Measurements from ENCODE around the gene PLXND1.
"Not testable (repeated sequence)": the region's sequence is repeated elsewhere in the genome, so short reads cannot be mapped to it uniquely, and the experiment has no call there.

The PLXND1 gene, protein sequence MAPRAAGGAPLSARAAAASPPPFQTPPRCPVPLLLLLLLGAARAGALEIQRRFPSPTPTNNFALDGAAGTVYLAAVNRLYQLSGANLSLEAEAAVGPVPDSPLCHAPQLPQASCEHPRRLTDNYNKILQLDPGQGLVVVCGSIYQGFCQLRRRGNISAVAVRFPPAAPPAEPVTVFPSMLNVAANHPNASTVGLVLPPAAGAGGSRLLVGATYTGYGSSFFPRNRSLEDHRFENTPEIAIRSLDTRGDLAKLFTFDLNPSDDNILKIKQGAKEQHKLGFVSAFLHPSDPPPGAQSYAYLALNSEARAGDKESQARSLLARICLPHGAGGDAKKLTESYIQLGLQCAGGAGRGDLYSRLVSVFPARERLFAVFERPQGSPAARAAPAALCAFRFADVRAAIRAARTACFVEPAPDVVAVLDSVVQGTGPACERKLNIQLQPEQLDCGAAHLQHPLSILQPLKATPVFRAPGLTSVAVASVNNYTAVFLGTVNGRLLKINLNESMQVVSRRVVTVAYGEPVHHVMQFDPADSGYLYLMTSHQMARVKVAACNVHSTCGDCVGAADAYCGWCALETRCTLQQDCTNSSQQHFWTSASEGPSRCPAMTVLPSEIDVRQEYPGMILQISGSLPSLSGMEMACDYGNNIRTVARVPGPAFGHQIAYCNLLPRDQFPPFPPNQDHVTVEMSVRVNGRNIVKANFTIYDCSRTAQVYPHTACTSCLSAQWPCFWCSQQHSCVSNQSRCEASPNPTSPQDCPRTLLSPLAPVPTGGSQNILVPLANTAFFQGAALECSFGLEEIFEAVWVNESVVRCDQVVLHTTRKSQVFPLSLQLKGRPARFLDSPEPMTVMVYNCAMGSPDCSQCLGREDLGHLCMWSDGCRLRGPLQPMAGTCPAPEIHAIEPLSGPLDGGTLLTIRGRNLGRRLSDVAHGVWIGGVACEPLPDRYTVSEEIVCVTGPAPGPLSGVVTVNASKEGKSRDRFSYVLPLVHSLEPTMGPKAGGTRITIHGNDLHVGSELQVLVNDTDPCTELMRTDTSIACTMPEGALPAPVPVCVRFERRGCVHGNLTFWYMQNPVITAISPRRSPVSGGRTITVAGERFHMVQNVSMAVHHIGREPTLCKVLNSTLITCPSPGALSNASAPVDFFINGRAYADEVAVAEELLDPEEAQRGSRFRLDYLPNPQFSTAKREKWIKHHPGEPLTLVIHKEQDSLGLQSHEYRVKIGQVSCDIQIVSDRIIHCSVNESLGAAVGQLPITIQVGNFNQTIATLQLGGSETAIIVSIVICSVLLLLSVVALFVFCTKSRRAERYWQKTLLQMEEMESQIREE (N-terminal part only)

GRCh38 chr3:129606636-129607390, at the start of gene PLXND1:
Gene PLXND1, minus strand, starts transcription at chr3:129606676. Its CDS starts 37 bp downstream, at chr3:129606639.
- peak within 1 kb of the TSS; percentile 84 for H3K4me3 Mint-ChIP-seq
- H3K9me3 Mint-ChIP-seq, result no peaks in the 10 kb centered on the region
- H3K27me3 Mint-ChIP-seq, result peaks cover 38% of the 10 kb centered on the region
- DNase-seq, result peak; percentile 29
- ATAC-seq, result peak; percentile 37
- H3K27ac Mint-ChIP-seq, result peak within 1 kb of the TSS; percentile 72
- peaks cover 9% of the 10 kb centered on the region for H3K4me1 Mint-ChIP-seq
- H3K36me3 Mint-ChIP-seq (ENCODE audit: low read depth), result no peaks in the 10 kb centered on the region

- Mint-ChIP-seq H3K27ac (no peak overlapping the region), H3K4me3 (no peak overlapping the region), H3K36me3 (ENCODE audit: low read depth) (no peaks in the 10 kb centered on the region), H3K4me1 (peaks cover 16% of the 10 kb centered on the region), H3K27me3 (no peaks in the 10 kb centered on the region), H3K9me3 (no peaks in the 10 kb centered on the region)
- DNase-seq (no peak), ATAC-seq (no peak)
Observed at GRCh38 chr3:129655291-129655700, 48.8 kb upstream of the PLXND1 start.

GRCh38 chr3:129654131-129654530, 47.7 kb upstream of the PLXND1 start:
- Mint-ChIP-seq H3K9me3 (no peaks in the 10 kb centered on the region), H3K4me3 (no peak overlapping the region), H3K4me1 (peaks cover 16% of the 10 kb centered on the region), H3K36me3 (ENCODE audit: low read depth) (no peaks in the 10 kb centered on the region), H3K27ac (no peak overlapping the region), H3K27me3 (no peaks in the 10 kb centered on the region)
- no peak for DNase-seq
- no peak for ATAC-seq

DNA sequence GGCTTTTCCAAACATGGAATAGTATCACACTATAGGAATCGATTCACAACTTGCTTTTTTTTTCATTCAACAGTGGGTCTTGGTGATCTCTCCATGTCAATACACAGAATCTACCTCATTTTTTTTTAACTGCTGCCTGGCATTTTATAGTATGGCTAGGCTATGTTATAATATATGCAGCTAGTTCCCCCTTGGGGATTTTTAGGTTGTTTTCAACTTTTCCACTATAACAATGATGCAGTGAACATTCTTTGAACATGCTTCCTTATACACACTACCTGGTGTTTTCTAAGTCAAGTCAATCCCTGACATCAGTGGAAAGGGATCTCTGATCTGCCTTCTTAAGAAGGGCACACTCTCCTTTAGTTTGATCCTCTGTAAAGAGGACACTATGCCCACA, 46.5 kb upstream of the PLXND1 start:
- Mint-ChIP-seq H3K9me3 (no peaks in the 10 kb centered on the region), H3K36me3 (ENCODE audit: low read depth) (no peaks in the 10 kb centered on the region), H3K27me3 (no peaks in the 10 kb centered on the region), H3K4me1 (peaks cover 9% of the 10 kb centered on the region), H3K27ac (no peak overlapping the region), H3K4me3 (no peak overlapping the region)
- DNase-seq, result no peak
- ATAC-seq, result no peak

GRCh38 chr3:129651435-129652202, 45.1 kb upstream of the PLXND1 start:
- DNase-seq (no peak), ATAC-seq (no peak)
- Mint-ChIP-seq H3K4me1 (peaks cover 3% of the 10 kb centered on the region), H3K36me3 (ENCODE audit: low read depth) (no peaks in the 10 kb centered on the region), H3K27me3 (no peaks in the 10 kb centered on the region), H3K27ac (no peak overlapping the region), H3K9me3 (no peaks in the 10 kb centered on the region), H3K4me3 (no peak overlapping the region)

GRCh38 chr3:129650256-129650872, 43.9 kb upstream of the PLXND1 start:
- DNase-seq, result peak; percentile 56
- Mint-ChIP-seq H3K27ac (no peak overlapping the region), H3K4me3 (no peak overlapping the region), H3K36me3 (ENCODE audit: low read depth) (no peaks in the 10 kb centered on the region), H3K9me3 (no peaks in the 10 kb centered on the region), H3K4me1 (peaks cover 3% of the 10 kb centered on the region), H3K27me3 (no peaks in the 10 kb centered on the region)
- no peak for ATAC-seq

- no peak overlapping the region for H3K4me3 Mint-ChIP-seq
- H3K9me3 Mint-ChIP-seq, result no peaks in the 10 kb centered on the region
- H3K36me3 Mint-ChIP-seq (ENCODE audit: low read depth), result no peaks in the 10 kb centered on the region
- H3K4me1 Mint-ChIP-seq, result peaks cover 3% of the 10 kb centered on the region
- DNase-seq (no peak), ATAC-seq (no peak)
- H3K27me3 Mint-ChIP-seq, result no peaks in the 10 kb centered on the region
- H3K27ac Mint-ChIP-seq, result no peak overlapping the region
Observed at GRCh38 chr3:129648391-129648790, 41.9 kb upstream of the PLXND1 start.

GRCh38 chr3:129645286-129645685, 38.8 kb upstream of the PLXND1 start:
- ATAC-seq, result no peak
- Mint-ChIP-seq H3K27me3 (no peaks in the 10 kb centered on the region), H3K4me1 (no peaks in the 10 kb centered on the region), H3K4me3 (no peak overlapping the region), H3K9me3 (no peaks in the 10 kb centered on the region), H3K27ac (no peak overlapping the region), H3K36me3 (ENCODE audit: low read depth) (no peaks in the 10 kb centered on the region)
- DNase-seq, result no peak

- H3K36me3 Mint-ChIP-seq (ENCODE audit: low read depth), result no peaks in the 10 kb centered on the region
- H3K27ac Mint-ChIP-seq, result no peak overlapping the region
- H3K27me3 Mint-ChIP-seq, result no peaks in the 10 kb centered on the region
- H3K4me1 Mint-ChIP-seq, result no peaks in the 10 kb centered on the region
- H3K9me3 Mint-ChIP-seq, result no peaks in the 10 kb centered on the region
- no peak for ATAC-seq
- DNase-seq, result no peak
- H3K4me3 Mint-ChIP-seq, result no peak overlapping the region
Observed at GRCh38 chr3:129644836-129645235, 38.4 kb upstream of the PLXND1 start.

- not testable (repeated sequence) for H3K4me3 Mint-ChIP-seq; ATAC-seq; H3K27ac Mint-ChIP-seq; H3K27me3 Mint-ChIP-seq; H3K4me1 Mint-ChIP-seq; DNase-seq; H3K9me3 Mint-ChIP-seq; H3K36me3 Mint-ChIP-seq (ENCODE audit: low read depth)
Observed at GRCh38 chr3:129641567-129642260, 35.2 kb upstream of the PLXND1 start.

GRCh38 chr3:129640985-129641384, 34.5 kb upstream of the PLXND1 start:
- not testable (repeated sequence) for H3K36me3 Mint-ChIP-seq (ENCODE audit: low read depth); H3K9me3 Mint-ChIP-seq

GRCh38 chr3:129638481-129638880, 32.0 kb upstream of the PLXND1 start:
- H3K27ac Mint-ChIP-seq, result no peak overlapping the region
- H3K27me3 Mint-ChIP-seq, result no peaks in the 10 kb centered on the region
- no peaks in the 10 kb centered on the region for H3K4me1 Mint-ChIP-seq
- no peaks in the 10 kb centered on the region for H3K9me3 Mint-ChIP-seq
- no peak for ATAC-seq
- DNase-seq, result no peak
- H3K4me3 Mint-ChIP-seq, result no peak overlapping the region
- no peaks in the 10 kb centered on the region for H3K36me3 Mint-ChIP-seq (ENCODE audit: low read depth)

More at GRCh38 chr3:129640985-129641384, 34.5 kb upstream of the PLXND1 start:
- DNase-seq, H3K4me1 Mint-ChIP-seq, H3K27me3 Mint-ChIP-seq, H3K27ac Mint-ChIP-seq, ATAC-seq, H3K4me3 Mint-ChIP-seq: not testable (repeated sequence)

All from activated naive CD8-positive, alpha-beta T cell treated with anti-CD3 and anti-CD28 coated beads, Interleukin-2, amount 50 U/mL, for 24 hours (primary cell).